ENCODE measurements around the gene POLN. TPM values are rescaled to one million over a fixed set of nuclear protein-coding genes. Genes with fewer than 3 reads are reported as not detected.

Gene POLN
- total RNA-seq, 1 experiment from 2014 or later = 0.10 TPM

Other genes with a start within 250 kb of the POLN start
- 34.3 and 34.5 TPM in 2 replicates for gene NELFA, start 233.1 kb downstream of the POLN start, total RNA-seq (2014; rRNA removed; shearing (Covaris generic); ENCODE audit: low replicate concordance)
- 2.7 and 3.0 TPM in 2 replicates for gene NAT8L, start 182.8 kb downstream of the POLN start, total RNA-seq (2014; rRNA removed; shearing (Covaris generic); ENCODE audit: low replicate concordance)
- gene HAUS3, start within 50 bp of the POLN start, total RNA-seq (2014; rRNA removed; shearing (Covaris generic); ENCODE audit: low replicate concordance) = 4.2 and 8.6 TPM in 2 replicates
- gene MXD4, start 20.0 kb upstream of the POLN start, total RNA-seq (2014; rRNA removed; shearing (Covaris generic); ENCODE audit: low replicate concordance) = 16.2 and 20.3 TPM in 2 replicates
- gene ZFYVE28, start 176.5 kb upstream of the POLN start, total RNA-seq (2014; rRNA removed; shearing (Covaris generic); ENCODE audit: low replicate concordance) = 0.43 and 0.91 TPM in 2 replicates
- not detected in 2 replicates for gene CFAP99, start 176.8 kb upstream of the POLN start, total RNA-seq (2014; rRNA removed; shearing (Covaris generic); ENCODE audit: low replicate concordance)
- 53.0 and 72.8 TPM in 2 replicates for gene RNF4, start 227.0 kb upstream of the POLN start, total RNA-seq (2014; rRNA removed; shearing (Covaris generic); ENCODE audit: low replicate concordance)

Data from Caki2 (cell line).